Neural crest cell (in vitro differentiated cells): ENCODE results near the gene CCDC190. TPM values are rescaled to one million over a fixed set of nuclear protein-coding genes. Genes with fewer than 3 reads are reported as not detected.
"Not testable (repeated sequence)": the region's sequence is repeated elsewhere in the genome, so short reads cannot be mapped to it uniquely, and the experiment has no call there.

ENCODE experiments used
- DNase-seq: peaks from one replicate; pipeline ENCODE4 v3.0.0; 2021; ENCODE audit warnings: low read depth, mixed read lengths, low spot score
- H3K27ac Mint-ChIP-seq: one replicate; pipeline ENCODE4 v1.8.0; 2021; ENCODE audit warnings: mild to moderate bottlenecking, mixed read lengths; ENCODE audit not compliant: unreplicated experiment
- H3K27me3 Mint-ChIP-seq: 2 replicates; pipeline ENCODE4 v1.8.0; 2021; ENCODE audit warnings: low read depth, mild to moderate bottlenecking, mixed read lengths
- H3K36me3 Mint-ChIP-seq: 2 replicates; pipeline ENCODE4 v1.8.0; 2021; ENCODE audit warnings: low read depth, mild to moderate bottlenecking, mixed read lengths
- H3K4me1 Mint-ChIP-seq: 2 replicates; pipeline ENCODE4 v1.8.0; 2021; ENCODE audit warnings: mixed read lengths
- H3K4me3 Mint-ChIP-seq: one replicate; pipeline ENCODE4 v1.8.0; 2021; ENCODE audit warnings: mild to moderate bottlenecking, mixed read lengths
- H3K9me3 Mint-ChIP-seq: 2 replicates; pipeline ENCODE4 v1.8.0; 2021; ENCODE audit warnings: mixed read lengths
- total RNA-seq: library from RNA; stranded (reverse); gene quantifications from 2 replicates; pipeline ENCODE4 v1.2.1, GENCODE V29; 2021

Gene CCDC190
- total RNA-seq, 1 donor from 2014 or later, result not detected

DNA sequence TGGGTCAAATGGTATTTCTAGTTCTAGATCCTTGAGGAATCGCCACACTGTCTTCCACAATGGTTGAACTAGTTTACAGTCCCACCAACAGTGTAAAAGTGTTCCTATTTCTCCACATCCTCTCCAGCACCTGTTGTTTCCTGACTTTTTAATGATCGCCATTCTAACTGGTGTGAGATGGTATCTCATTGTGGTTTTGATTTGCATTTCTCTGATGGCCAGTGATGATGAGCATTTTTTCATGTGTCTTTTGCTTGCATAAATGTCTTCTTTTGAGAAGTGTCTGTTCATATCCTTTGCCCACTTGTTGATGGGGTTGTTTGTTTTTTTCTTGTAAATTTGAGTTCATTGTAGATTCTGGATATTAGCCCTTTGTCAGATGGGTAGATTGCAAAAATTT, 53.5 kb downstream of the CCDC190 start:
- H3K27me3 Mint-ChIP-seq, H3K27ac Mint-ChIP-seq, H3K4me1 Mint-ChIP-seq, H3K9me3 Mint-ChIP-seq, DNase-seq, H3K4me3 Mint-ChIP-seq: not testable (repeated sequence)
- peaks cover 42% of the 10 kb centered on the region for H3K36me3 Mint-ChIP-seq

Other genes with a start within 250 kb of the CCDC190 start
- gene DDR2, start 228.7 kb downstream of the CCDC190 start, total RNA-seq, result 2.6 and 3.9 TPM in 2 replicates
- 60.1 and 62.7 TPM in 2 replicates for gene HSD17B7, start 70.5 kb downstream of the CCDC190 start, total RNA-seq
- 0.75 and 0.84 TPM in 2 replicates for gene RGS4, start 208.2 kb upstream of the CCDC190 start, total RNA-seq